HUES48 (cell line): ENCODE data around the gene PDCD10.

Experiments used
- H3K27ac ChIP-seq: one replicate; pipeline ENCODE4 v1.7.0; 2013; ENCODE audit warnings: low read depth, low read length, inconsistent platforms
- H3K27me3 ChIP-seq: 2 replicates; pipeline ENCODE4 v1.6.1; 2013; ENCODE audit warnings: mild to moderate bottlenecking, low read length; ENCODE audit not compliant: control insufficient read depth, insufficient read depth
- H3K36me3 ChIP-seq: 2 replicates; pipeline ENCODE4 v1.6.1; 2013; ENCODE audit warnings: low read length; ENCODE audit not compliant: control insufficient read depth, insufficient read depth
- H3K4me1 ChIP-seq: 2 replicates; pipeline ENCODE4 v1.6.1; 2013; ENCODE audit warnings: mild to moderate bottlenecking, low read length; ENCODE audit not compliant: control insufficient read depth, insufficient read depth
- H3K4me3 ChIP-seq: 2 replicates; pipeline ENCODE4 v1.5.1; 2013; ENCODE audit warnings: mild to moderate bottlenecking, low read depth, low read length
- H3K9ac ChIP-seq: 2 replicates; pipeline ENCODE4 v1.6.1; 2013; ENCODE audit warnings: mild to moderate bottlenecking, low read depth, low read length, moderate library complexity
- H3K9me3 ChIP-seq: 2 replicates; pipeline ENCODE4 v1.6.1; 2013; ENCODE audit warnings: low read length; ENCODE audit not compliant: control insufficient read depth, insufficient read depth

The PDCD10 gene

DNA sequence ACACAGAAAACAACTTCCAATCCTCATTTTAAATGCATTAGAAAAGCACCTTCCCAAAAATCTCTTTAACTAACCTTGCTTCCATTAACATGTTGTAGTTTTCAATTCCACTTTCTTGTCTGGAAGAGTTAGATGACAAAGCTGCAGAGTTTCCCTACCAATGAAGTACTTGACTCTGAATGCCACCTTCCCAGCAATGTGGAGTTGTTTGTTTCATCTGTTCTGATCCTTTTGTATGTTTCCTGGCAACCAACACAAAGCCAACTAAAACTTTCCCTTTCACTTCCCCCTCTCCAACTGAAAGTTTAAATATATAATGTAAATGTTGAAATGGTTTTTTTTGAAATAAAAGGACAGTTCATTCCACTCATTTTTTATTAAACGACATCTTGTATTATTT lies 80.9 kb downstream of the PDCD10 start, which contains the start of gene WDR49:
TSS of gene WDR49 (minus strand) at position 183 of the 400 bp plus-strand sequence. CDS start 517 bp downstream, outside the sequence.
- H3K36me3 ChIP-seq = no peaks in the 10 kb centered on the region
- peak within 1 kb of the TSS; percentile 33; the same call in 1 of the 2 replicates for H3K4me3 ChIP-seq
- H3K9me3 ChIP-seq = no peaks in the 10 kb centered on the region
- peak within 1 kb of the TSS; percentile 52 for H3K9ac ChIP-seq
- no peaks in the 10 kb centered on the region for H3K27me3 ChIP-seq
- H3K27ac ChIP-seq = peak within 1 kb of the TSS; percentile 90
- peaks cover 42% of the 10 kb centered on the region for H3K4me1 ChIP-seq

DNA sequence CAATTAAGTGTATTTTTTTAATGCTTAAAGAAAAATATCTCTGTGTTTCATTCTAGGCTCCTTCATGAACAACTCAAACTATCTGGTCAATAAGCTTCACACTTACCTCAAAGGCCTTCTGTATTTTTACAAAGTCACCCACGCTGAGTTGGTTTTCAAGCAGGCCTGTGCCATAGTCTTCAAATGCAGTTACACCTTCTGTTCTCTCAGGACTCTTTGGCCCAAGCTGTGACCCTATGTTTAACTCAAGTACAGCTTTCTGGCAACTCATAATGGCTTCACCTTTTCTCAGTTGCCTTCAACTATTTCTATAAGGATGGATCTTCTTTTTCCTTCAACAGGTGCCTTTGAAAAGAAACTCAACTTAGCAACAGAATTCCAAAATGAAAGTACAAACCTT lies 81.5 kb downstream of the PDCD10 start:
- no peaks in the 10 kb centered on the region for H3K27me3 ChIP-seq
- peak overlapping the region; percentile 52 for H3K9ac ChIP-seq
- H3K27ac ChIP-seq = peak overlapping the region; percentile 90
- no peaks in the 10 kb centered on the region for H3K36me3 ChIP-seq
- H3K4me3 ChIP-seq = peak overlapping the region; percentile 33; the same call in 1 of the 2 replicates
- H3K9me3 ChIP-seq = no peaks in the 10 kb centered on the region
- H3K4me1 ChIP-seq = peaks cover 41% of the 10 kb centered on the region

DNA sequence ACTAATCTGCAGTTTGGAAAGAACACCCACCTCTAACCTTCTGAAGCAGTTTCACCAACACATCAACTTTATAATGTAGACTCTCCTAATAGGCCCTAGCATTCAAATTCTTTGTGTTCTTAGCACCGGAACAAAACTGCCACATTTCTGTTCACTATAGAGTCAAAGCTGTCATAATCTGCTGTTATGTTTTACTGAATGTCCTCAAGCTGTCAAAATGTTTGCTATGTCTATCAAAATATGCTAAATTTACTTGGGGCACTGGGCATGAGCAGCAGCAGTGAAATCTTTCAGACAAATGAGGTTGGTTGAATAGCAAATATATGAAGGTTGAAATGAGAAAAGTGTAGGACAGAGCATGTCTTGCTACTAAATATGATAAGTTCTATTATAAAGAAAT lies 82.9 kb downstream of the PDCD10 start:
- Histone ChIP-seq H3K9me3 (no peaks in the 10 kb centered on the region), H3K27me3 (no peaks in the 10 kb centered on the region), H3K36me3 (no peaks in the 10 kb centered on the region), H3K4me1 (peaks cover 32% of the 10 kb centered on the region), H3K9ac (no peak overlapping the region), H3K27ac (no peak overlapping the region), H3K4me3 (no peak overlapping the region)

GRCh38 chr3:167650459-167650858 lies 84.2 kb downstream of the PDCD10 start:
- no peaks in the 10 kb centered on the region for H3K36me3 ChIP-seq
- H3K4me1 ChIP-seq = peaks cover 28% of the 10 kb centered on the region
- no peak overlapping the region for H3K4me3 ChIP-seq
- no peak overlapping the region for H3K27ac ChIP-seq
- H3K27me3 ChIP-seq = no peaks in the 10 kb centered on the region
- H3K9me3 ChIP-seq = no peaks in the 10 kb centered on the region
- H3K9ac ChIP-seq = no peak overlapping the region

DNA sequence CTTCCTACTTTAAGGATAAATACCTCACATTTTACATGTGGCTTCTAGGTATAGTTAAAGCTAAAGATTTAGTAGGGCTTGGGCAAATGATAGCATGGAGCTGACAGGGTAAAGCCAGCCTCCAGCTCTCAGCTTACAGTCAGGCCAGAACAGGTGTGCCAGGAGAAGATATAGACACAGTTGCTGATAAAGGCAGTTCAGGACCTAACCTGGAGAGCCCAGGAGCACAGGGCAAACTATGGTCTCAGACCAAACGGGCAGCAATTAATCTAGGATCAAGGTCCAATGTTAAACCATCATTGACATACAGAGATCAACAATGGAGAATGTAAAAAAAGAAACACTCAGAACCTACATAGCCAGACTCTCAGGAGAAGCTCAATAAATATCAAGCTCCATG lies 84.9 kb downstream of the PDCD10 start:
- peaks cover 28% of the 10 kb centered on the region for H3K4me1 ChIP-seq
- H3K9ac ChIP-seq = no peak overlapping the region
- H3K27me3 ChIP-seq = no peaks in the 10 kb centered on the region
- no peaks in the 10 kb centered on the region for H3K36me3 ChIP-seq
- H3K4me3 ChIP-seq = no peak overlapping the region
- no peaks in the 10 kb centered on the region for H3K9me3 ChIP-seq
- no peak overlapping the region for H3K27ac ChIP-seq

DNA sequence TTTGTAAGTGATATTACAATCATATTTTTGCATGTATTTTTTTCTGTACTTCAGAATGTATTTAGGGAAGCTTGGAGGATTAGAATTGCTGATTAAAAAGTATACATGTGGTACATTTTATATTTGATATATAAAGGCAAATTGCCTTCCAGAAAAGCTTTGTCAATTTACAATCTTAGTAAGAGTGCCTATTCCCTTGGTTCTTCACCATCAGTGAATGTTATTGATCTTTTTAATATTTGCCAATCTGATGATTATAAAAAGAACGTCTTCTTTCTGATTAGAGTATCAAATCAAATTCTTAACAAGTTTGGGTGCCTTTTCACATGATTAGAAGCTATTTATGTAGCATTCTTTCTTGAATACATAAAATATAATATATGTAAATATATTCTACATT lies 90.1 kb downstream of the PDCD10 start:
- no peak overlapping the region for H3K9ac ChIP-seq
- H3K4me3 ChIP-seq = no peak overlapping the region
- H3K9me3 ChIP-seq = no peaks in the 10 kb centered on the region
- 0 out of 2 replicates have a peak, but pooled peaks cover 5% of the 10 kb centered on the region for H3K4me1 ChIP-seq
- H3K36me3 ChIP-seq = no peaks in the 10 kb centered on the region
- no peaks in the 10 kb centered on the region for H3K27me3 ChIP-seq
- no peak overlapping the region for H3K27ac ChIP-seq
